Measurements from ENCODE around the gene EFCAB6. TPM values are rescaled to one million over a fixed set of nuclear protein-coding genes. Genes with fewer than 3 reads are reported as not detected.

EFCAB6 gene
- total RNA-seq, 1 experiment from 2014 or later: 2.5 TPM

- H3F3A ChIP-seq (ENCODE audit: insufficient read depth, low read depth): no peaks in the 10 kb centered on the region
- H3K9me2 ChIP-seq (ENCODE audit: insufficient read depth): no peaks in the 10 kb centered on the region
- H3K4me1 ChIP-seq (replicated peaks; ENCODE audit: insufficient read depth): no peaks in the 10 kb centered on the region
- H3K4me3 ChIP-seq: no peak overlapping the region
- H3K4me2 ChIP-seq: no peak overlapping the region
- intact Hi-C loops (cut with micrococcal nuclease; ENCODE audit: unreplicated experiment): no loop called here
- ChIA-PET POLR2A (ENCODE audit: unreplicated experiment) (no interaction called here), CTCF (no interaction called here)
- DNase-seq: peak in 1 of 2 experiments; percentile 37
- BruUV-seq (replicated peaks): no TSS peak
- H4K20me1 ChIP-seq (ENCODE audit: insufficient read depth): no peaks in the 10 kb centered on the region
- no peak overlapping the region for H3K27ac ChIP-seq
- no peaks in the 10 kb centered on the region for H3K36me3 ChIP-seq (ENCODE audit: low read depth)
- no peak overlapping the region for H2AFZ ChIP-seq
- TF ChIP-seq EZH2 (IDR thresholded peaks at IDR 0.05; ENCODE audit: low read depth): no peak
- TF ChIP-seq, protein P1, sequence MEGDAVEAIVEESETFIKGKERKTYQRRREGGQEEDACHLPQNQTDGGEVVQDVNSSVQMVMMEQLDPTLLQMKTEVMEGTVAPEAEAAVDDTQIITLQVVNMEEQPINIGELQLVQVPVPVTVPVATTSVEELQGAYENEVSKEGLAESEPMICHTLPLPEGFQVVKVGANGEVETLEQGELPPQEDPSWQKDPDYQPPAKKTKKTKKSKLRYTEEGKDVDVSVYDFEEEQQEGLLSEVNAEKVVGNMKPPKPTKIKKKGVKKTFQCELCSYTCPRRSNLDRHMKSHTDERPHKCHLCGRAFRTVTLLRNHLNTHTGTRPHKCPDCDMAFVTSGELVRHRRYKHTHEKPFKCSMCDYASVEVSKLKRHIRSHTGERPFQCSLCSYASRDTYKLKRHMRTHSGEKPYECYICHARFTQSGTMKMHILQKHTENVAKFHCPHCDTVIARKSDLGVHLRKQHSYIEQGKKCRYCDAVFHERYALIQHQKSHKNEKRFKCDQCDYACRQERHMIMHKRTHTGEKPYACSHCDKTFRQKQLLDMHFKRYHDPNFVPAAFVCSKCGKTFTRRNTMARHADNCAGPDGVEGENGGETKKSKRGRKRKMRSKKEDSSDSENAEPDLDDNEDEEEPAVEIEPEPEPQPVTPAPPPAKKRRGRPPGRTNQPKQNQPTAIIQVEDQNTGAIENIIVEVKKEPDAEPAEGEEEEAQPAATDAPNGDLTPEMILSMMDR (conservative IDR thresholded peaks at IDR 0.05): no peak
- no peaks in the 10 kb centered on the region for H3K79me2 ChIP-seq (ENCODE audit: low read depth)
- H3K9me3 ChIP-seq (ENCODE audit: insufficient read depth, low read depth): no peaks in the 10 kb centered on the region
- peaks cover 63% of the 10 kb centered on the region for H3K27me3 ChIP-seq (ENCODE audit: insufficient read depth, low read depth)
These were observed 11.3 kb upstream of the EFCAB6 start for GRCh38 chr22:43823353-43823908.

GRCh38 chr22:43821606-43822425 lies 9.7 kb upstream of the EFCAB6 start:
- intact Hi-C loops (cut with micrococcal nuclease; ENCODE audit: unreplicated experiment): no loop called here

DNA sequence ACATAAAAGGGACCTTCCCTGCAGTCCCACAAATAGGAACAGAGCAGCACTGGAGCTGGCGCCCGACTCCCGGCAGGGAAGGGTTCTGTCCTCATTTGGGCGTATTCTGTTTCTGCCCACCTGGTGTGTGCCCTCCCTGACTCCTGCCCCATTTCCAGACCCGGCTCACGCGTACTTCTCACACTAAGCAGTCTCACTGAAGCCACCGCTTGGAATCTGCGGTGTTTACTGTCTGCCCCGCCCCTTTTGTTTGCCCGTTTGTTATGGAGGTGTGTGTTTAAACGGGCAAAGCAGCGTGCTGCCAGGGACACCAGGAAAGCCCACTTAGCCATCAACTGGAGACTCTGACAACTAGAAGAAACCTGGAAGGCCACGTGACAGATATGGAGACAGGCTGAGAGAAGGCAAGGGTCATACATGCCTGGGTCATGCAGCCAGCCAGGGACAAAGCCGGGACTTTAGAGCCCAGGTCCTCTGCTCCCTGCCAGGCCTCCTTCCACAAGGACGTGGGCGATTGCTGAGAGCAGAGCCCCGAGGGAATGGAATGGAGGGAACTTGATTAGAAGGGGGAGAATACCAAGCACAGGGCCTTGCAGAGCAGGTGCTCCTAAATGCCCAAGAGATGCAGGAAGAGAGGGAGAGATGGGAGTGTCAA lies 8.7 kb upstream of the EFCAB6 start:
- intact Hi-C loops (cut with micrococcal nuclease; ENCODE audit: unreplicated experiment): no loop called here
- Histone ChIP-seq H3K27me3 (ENCODE audit: insufficient read depth, low read depth) (peaks cover 54% of the 10 kb centered on the region), H3K4me2 (no peak overlapping the region), H3K79me2 (ENCODE audit: low read depth) (no peaks in the 10 kb centered on the region), H2AFZ (no peak overlapping the region), H4K20me1 (ENCODE audit: insufficient read depth) (no peaks in the 10 kb centered on the region), H3K4me1 (replicated peaks; ENCODE audit: insufficient read depth) (no peaks in the 10 kb centered on the region), H3K36me3 (ENCODE audit: low read depth) (no peaks in the 10 kb centered on the region), H3K9me2 (ENCODE audit: insufficient read depth) (no peaks in the 10 kb centered on the region), H3K4me3 (no peak overlapping the region), H3K9me3 (ENCODE audit: insufficient read depth, low read depth) (no peaks in the 10 kb centered on the region), H3F3A (ENCODE audit: insufficient read depth, low read depth) (no peaks in the 10 kb centered on the region), H3K27ac (no peak overlapping the region)
- no peak for DNase-seq
- POLR2A ChIA-PET (ENCODE audit: unreplicated experiment): no interaction called here
- CTCF ChIA-PET: no interaction called here
- TF ChIP-seq, protein P1 (conservative IDR thresholded peaks at IDR 0.05): no peak
- no peak for TF ChIP-seq EZH2 (IDR thresholded peaks at IDR 0.05; ENCODE audit: low read depth)
- no TSS peak for BruUV-seq (replicated peaks)

More at GRCh38 chr22:43821606-43822425, 9.7 kb upstream of the EFCAB6 start:
- no peaks in the 10 kb centered on the region for H3K9me3 ChIP-seq (ENCODE audit: insufficient read depth, low read depth)
- no peak overlapping the region for H3K4me2 ChIP-seq
- H2AFZ ChIP-seq: no peak overlapping the region
- H3K27me3 ChIP-seq (ENCODE audit: insufficient read depth, low read depth): peaks cover 62% of the 10 kb centered on the region
- POLR2A ChIA-PET (ENCODE audit: unreplicated experiment): interaction anchor here (0.6 kb wide), 1 partner anchor 1193 kb away, joined by 5 read pairs; no protein-coding TSS in a partner anchor
- no peaks in the 10 kb centered on the region for H3K4me1 ChIP-seq (replicated peaks; ENCODE audit: insufficient read depth)
- no peaks in the 10 kb centered on the region for H3K79me2 ChIP-seq (ENCODE audit: low read depth)
- no peak for DNase-seq
- no peaks in the 10 kb centered on the region for H4K20me1 ChIP-seq (ENCODE audit: insufficient read depth)
- CTCF ChIA-PET: no interaction called here
- no peaks in the 10 kb centered on the region for H3K9me2 ChIP-seq (ENCODE audit: insufficient read depth)
- no peak overlapping the region for H3K4me3 ChIP-seq
- H3F3A ChIP-seq (ENCODE audit: insufficient read depth, low read depth): no peaks in the 10 kb centered on the region
- no peak overlapping the region for H3K27ac ChIP-seq
- H3K36me3 ChIP-seq (ENCODE audit: low read depth): no peaks in the 10 kb centered on the region
- BruUV-seq (replicated peaks): no TSS peak
- no peak for TF ChIP-seq EZH2 (IDR thresholded peaks at IDR 0.05; ENCODE audit: low read depth)
- TF ChIP-seq, protein P1 (conservative IDR thresholded peaks at IDR 0.05): no peak

All from PC-9 (cell line).